Colonic mucosa (tissue), 4 donors: ENCODE measurements around the gene ADGRD1. TPM values are rescaled to one million over a fixed set of nuclear protein-coding genes. Genes with fewer than 3 reads are reported as not detected.

Experiments used
- DNase-seq: peaks from one replicate; pipeline ENCODE4 v3.0.0-alpha.2; 2020
- H3K27ac ChIP-seq: fragments of 200-600 bp; one replicate; pipeline ENCODE4 v1.8.0; 2021
- H3K27me3 ChIP-seq: fragments of 200-600 bp; one replicate; pipeline ENCODE4 v1.8.0; 2021
- H3K36me3 ChIP-seq: fragments of 200-600 bp; one replicate; pipeline ENCODE4 v1.8.0; 2021
- H3K4me1 ChIP-seq: fragments of 200-600 bp; one replicate; pipeline ENCODE4 v1.8.0; 2021; ENCODE audit warnings: mild to moderate bottlenecking
- H3K4me3 ChIP-seq: fragments of 200-600 bp; one replicate; pipeline ENCODE4 v1.8.0; 2021
- H3K9ac ChIP-seq, 2 donors: one replicate each; pipeline ENCODE4 v1.7.0; 2013; ENCODE audit warnings: control low read depth in 2 of 2, low read depth in 2 of 2, low read length in 2 of 2
- H3K9me3 ChIP-seq: fragments of 200-600 bp; one replicate; pipeline ENCODE4 v1.8.0; 2021
- intact Hi-C: fragments of 100-400 bp; cut with DNase I; formaldehyde crosslinking; loops from one replicate; pipeline ENCODE4 v1.14.1; 2022
- total RNA-seq, 2 donors: library from RNA; stranded (reverse); fragmentation: NEBNext Ultra II Directional in 1 of 2; extraction: Animal tissue kit (Norgen Biotek cat#: 25700) in 1 of 2; gene quantifications; one replicate each; pipeline ENCODE4 v1.2.1, GENCODE V29; 2021
- TF ChIP-seq, protein P1 (sequence below): fragments of 200-600 bp; IDR thresholded peaks from one replicate; pipeline ENCODE4 v1.8.0; 2022; ENCODE audit warnings: antibody characterized with exemption, mild to moderate bottlenecking
- donor health status: healthy.
- donor health status: DM: no; HTN: no; CAD: no.
- donor health status: DM: no; HTN: no; CAD: no.

Gene ADGRD1
- total RNA-seq, 2 donors from 2014 or later = 3.5 to 3.6 TPM

DNA sequence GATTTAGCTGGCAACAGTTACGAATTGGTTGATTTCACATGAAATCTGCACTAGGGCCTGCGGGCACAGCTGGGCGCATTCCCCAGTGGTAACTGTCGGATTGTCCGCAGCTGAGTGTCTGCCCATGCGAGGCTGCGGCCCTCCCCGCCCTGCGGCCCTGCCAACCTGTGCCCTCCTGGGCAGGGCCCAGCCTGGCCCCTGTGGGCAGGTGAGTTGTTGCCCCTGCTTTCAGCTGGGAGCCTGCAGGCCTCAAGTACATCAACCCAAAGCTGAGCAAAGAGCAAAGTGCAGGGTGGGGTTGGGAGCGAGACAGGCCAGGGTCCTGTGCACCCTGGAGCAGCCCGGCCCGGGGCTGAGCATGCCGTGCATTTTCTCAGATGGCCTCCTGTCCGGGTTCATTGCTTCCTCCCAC is 89.1 kb downstream of the ADGRD1 start:
- Histone ChIP-seq H3K27me3 (no peaks in the 10 kb centered on the region), H3K9me3 (no peaks in the 10 kb centered on the region), H3K4me3 (no peak overlapping the region), H3K4me1 (no peaks in the 10 kb centered on the region), H3K36me3 (no peaks in the 10 kb centered on the region), H3K27ac (no peak overlapping the region), H3K9ac (no peak overlapping the region)
- TF ChIP-seq, protein P1, sequence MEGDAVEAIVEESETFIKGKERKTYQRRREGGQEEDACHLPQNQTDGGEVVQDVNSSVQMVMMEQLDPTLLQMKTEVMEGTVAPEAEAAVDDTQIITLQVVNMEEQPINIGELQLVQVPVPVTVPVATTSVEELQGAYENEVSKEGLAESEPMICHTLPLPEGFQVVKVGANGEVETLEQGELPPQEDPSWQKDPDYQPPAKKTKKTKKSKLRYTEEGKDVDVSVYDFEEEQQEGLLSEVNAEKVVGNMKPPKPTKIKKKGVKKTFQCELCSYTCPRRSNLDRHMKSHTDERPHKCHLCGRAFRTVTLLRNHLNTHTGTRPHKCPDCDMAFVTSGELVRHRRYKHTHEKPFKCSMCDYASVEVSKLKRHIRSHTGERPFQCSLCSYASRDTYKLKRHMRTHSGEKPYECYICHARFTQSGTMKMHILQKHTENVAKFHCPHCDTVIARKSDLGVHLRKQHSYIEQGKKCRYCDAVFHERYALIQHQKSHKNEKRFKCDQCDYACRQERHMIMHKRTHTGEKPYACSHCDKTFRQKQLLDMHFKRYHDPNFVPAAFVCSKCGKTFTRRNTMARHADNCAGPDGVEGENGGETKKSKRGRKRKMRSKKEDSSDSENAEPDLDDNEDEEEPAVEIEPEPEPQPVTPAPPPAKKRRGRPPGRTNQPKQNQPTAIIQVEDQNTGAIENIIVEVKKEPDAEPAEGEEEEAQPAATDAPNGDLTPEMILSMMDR = no peak
- no peak for DNase-seq
- intact Hi-C loops = no loop called here

DNA sequence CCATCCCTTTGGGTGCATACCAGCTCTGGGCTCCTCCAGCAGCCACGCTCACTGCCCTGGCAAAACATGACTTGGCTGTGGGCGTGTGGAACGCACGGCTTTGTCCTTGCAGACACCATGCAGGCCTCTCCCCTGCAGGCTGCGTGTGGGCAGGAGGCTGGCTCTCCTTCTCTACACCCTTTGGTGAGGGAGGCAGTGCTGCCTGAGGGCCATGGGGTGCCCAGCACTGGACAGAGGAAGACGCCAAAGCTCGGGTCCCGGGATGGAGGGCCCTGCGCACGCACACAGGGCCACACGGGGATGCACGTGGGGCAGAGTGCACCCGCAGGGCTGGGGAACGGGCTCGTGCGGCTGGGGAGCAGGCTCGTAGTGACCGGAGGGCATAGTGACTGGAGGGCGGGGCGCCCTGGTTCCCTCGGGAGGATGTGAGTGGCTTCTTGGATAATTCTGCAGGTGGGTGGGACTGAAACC is 89.7 kb downstream of the ADGRD1 start:
- Histone ChIP-seq H3K9ac (no peak overlapping the region), H3K27me3 (no peaks in the 10 kb centered on the region), H3K9me3 (no peaks in the 10 kb centered on the region), H3K4me1 (no peaks in the 10 kb centered on the region), H3K4me3 (no peak overlapping the region), H3K36me3 (no peaks in the 10 kb centered on the region), H3K27ac (no peak overlapping the region)
- no peak for DNase-seq
- TF ChIP-seq, protein P1 = no peak
- intact Hi-C loops = no loop called here

DNA sequence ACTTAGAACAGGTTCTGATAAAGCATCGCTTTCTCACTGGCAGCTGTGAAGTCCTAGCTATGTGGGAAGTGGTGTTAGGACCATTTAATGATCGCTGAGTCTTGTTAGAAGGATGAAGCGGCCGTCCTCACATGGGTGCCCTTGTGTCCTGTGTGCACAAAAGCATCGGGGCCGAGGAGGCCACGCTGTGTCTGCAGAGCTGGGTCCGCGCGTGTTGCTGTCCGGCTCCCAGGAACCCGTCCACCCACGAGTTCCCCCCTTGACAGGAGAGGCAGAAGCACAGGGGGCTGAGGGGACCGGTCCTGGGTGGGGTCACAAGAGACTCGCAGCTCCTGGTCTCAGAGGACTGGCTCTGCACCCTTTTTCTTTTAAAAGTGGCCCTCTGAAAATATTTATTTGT is 90.4 kb downstream of the ADGRD1 start:
- no peaks in the 10 kb centered on the region for H3K9me3 ChIP-seq
- intact Hi-C loops = no loop called here
- H3K27me3 ChIP-seq = no peaks in the 10 kb centered on the region
- TF ChIP-seq, protein P1 = no peak
- no peak overlapping the region for H3K4me3 ChIP-seq
- no peak overlapping the region for H3K27ac ChIP-seq
- H3K9ac ChIP-seq = no peak overlapping the region
- no peaks in the 10 kb centered on the region for H3K36me3 ChIP-seq
- H3K4me1 ChIP-seq = no peaks in the 10 kb centered on the region
- no peak for DNase-seq

DNA sequence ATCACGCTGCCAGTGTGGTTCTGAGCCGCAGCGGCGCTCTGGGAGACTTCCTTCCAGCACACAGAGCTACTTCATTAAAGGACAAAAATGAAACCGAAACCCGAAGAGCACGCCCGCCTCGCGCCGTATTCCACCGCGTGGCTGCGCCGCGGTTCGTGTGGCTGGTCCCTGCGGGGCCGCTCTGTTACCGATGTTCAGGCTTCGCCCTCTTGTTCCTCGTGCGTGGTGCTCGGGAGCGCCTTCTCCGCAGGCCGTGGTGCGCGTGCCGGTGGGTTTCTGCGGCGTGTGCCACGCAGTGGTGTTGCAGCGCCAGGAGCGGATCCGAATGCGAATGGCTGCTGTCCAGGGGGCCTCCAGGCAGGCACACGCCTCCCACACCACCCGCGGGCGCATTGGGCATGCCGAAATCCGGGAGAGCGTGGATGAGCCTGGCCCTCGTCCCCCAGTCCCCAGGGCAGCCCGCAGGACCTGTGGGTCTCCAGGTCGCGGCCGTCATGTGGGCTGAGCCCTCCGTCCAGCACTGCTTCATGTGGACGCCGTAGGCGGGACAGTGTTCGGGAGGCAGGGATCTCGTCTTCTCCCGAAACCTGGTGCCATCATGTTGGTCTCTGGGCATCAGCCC is 91.2 kb downstream of the ADGRD1 start:
- H3K4me3 ChIP-seq = no peak overlapping the region
- no peaks in the 10 kb centered on the region for H3K27me3 ChIP-seq
- H3K4me1 ChIP-seq = no peaks in the 10 kb centered on the region
- H3K36me3 ChIP-seq = no peaks in the 10 kb centered on the region
- H3K27ac ChIP-seq = no peak overlapping the region
- TF ChIP-seq, protein P1 = no peak
- H3K9ac ChIP-seq = no peak overlapping the region
- H3K9me3 ChIP-seq = no peaks in the 10 kb centered on the region
- no peak for DNase-seq
- intact Hi-C loops = no loop called here

DNA sequence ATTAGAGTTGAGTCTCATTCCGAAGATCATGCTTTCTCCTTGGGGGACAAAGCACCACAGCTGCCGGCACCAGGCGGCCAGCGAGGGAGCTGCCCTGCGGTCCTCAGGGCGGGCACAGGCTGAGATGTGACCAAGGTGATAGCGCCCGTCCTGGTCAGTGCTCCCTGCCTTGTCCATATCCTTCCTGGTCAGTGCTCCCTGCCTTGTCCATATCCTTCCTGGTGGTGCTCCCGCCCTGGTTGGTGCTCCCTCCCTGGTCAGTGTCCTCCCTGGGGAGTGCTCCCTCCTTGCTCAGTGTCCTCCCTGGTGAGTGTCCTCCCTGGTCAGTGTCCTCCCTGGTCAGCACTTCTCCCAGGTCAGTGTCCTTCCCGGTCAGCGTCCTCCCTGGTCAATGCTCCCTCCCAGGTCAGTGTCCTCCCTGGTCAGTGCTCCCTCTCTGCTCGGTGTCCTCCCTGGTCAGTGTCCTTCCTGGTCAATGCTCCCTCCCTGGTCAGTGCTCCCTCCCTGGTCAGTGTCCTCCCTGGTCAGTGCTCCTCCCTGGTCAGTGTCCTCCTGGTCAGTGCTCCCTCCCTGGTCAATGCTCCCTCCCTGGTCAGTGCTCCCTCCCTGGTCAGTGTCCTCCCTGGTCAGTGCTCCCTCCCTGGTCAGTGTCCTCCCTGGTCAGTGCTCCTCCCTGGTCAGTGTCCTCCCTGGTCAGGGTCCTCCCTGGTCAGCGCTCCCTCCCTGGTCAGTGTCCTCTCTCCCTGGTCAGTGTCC is 92.2 kb downstream of the ADGRD1 start:
- intact Hi-C loops = no loop called here
- no peaks in the 10 kb centered on the region for H3K9me3 ChIP-seq
- no peak overlapping the region for H3K27ac ChIP-seq
- no peaks in the 10 kb centered on the region for H3K27me3 ChIP-seq
- DNase-seq = no peak
- H3K4me1 ChIP-seq = no peaks in the 10 kb centered on the region
- no peak overlapping the region for H3K4me3 ChIP-seq
- TF ChIP-seq, protein P1 = no peak
- H3K36me3 ChIP-seq = no peaks in the 10 kb centered on the region
- no peak overlapping the region for H3K9ac ChIP-seq
